ENCODE data around the gene FBXL4. TPM values are rescaled to one million over a fixed set of nuclear protein-coding genes. Genes with fewer than 3 reads are reported as not detected.

The FBXL4 gene
- total RNA-seq, 1 donor from 2014 or later = 18.3 TPM

DNA sequence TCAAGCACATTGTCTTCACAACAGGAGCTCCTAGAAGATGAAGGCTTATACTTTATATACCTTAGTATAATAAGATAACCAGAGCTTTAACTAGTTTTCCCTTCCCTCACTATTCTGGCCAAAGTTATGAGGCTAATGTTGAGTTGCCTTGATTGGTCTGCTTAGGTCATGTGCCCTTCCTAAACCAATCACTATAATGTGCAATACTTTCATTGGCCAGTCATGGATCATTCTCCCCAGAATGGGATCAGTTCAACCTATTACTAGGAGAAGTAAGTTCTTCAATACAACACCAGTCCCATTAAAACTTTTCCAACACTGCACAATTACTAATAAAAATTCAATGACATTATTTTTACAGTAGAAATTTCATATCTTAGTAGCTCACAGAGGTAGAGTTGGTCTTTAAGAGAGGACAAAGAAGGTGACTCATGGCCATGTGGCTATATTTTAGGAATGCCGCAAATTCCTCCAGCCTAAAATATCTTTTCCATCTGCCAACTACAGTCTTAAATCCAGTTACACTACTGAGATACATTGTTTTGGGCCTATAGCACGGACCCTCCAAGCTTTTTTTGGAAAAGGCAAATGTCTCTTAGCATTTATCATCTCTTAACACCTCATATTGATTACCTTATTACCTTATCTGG lies 125.9 kb downstream of the FBXL4 start:
- Mint-ChIP-seq H3K4me1 (ENCODE audit: unreplicated experiment) (peaks cover 16% of the 10 kb centered on the region), H3K27ac (no peak overlapping the region), H3K27me3 (peaks cover 92% of the 10 kb centered on the region), H3K4me3 (no peak overlapping the region), H3K36me3 (no peaks in the 10 kb centered on the region), H3K9me3 (no peaks in the 10 kb centered on the region)
- no peak for DNase-seq (ENCODE audit: extremely low spot score, unreplicated experiment)
- TF ChIP-seq, protein P1, sequence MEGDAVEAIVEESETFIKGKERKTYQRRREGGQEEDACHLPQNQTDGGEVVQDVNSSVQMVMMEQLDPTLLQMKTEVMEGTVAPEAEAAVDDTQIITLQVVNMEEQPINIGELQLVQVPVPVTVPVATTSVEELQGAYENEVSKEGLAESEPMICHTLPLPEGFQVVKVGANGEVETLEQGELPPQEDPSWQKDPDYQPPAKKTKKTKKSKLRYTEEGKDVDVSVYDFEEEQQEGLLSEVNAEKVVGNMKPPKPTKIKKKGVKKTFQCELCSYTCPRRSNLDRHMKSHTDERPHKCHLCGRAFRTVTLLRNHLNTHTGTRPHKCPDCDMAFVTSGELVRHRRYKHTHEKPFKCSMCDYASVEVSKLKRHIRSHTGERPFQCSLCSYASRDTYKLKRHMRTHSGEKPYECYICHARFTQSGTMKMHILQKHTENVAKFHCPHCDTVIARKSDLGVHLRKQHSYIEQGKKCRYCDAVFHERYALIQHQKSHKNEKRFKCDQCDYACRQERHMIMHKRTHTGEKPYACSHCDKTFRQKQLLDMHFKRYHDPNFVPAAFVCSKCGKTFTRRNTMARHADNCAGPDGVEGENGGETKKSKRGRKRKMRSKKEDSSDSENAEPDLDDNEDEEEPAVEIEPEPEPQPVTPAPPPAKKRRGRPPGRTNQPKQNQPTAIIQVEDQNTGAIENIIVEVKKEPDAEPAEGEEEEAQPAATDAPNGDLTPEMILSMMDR (conservative IDR thresholded peaks at IDR 0.05) = no peak

Other genes with a start within 250 kb of the FBXL4 start
- 1.4 and 2.1 TPM in 2 replicates for gene POU3F2, start 113.4 kb downstream of the FBXL4 start, total RNA-seq (ENCODE audit: low replicate concordance)